HepG2 (cell line): ENCODE measurements around the gene ACOT8. TPM values are rescaled to one million over a fixed set of nuclear protein-coding genes. Genes with fewer than 3 reads are reported as not detected.
A peak's percentile ranks its signal among the peaks of the same experiment; 100 is the strongest.

Experiments used
- BCLAF1 ChIP-seq: fragments of 450-650 bp; IDR thresholded peaks from 2 replicates; pipeline ENCODE4 v1.6.1; 2017; ENCODE audit warnings: mild to moderate bottlenecking
- CEBPG ChIP-seq: IDR thresholded peaks from 2 replicates; pipeline ENCODE4 v1.6.1; 2016
- CEBPZ ChIP-seq: IDR thresholded peaks from 2 replicates; pipeline ENCODE4 v1.6.1; 2012; ENCODE audit warnings: low read length, improper control_type of control experiment
- FOSL1 ChIP-seq: sonication (generic); formaldehyde crosslinking; IDR thresholded peaks from 2 replicates; pipeline ENCODE4 v1.9.0; 2021; ENCODE audit warnings: missing genetic modification reagents, borderline replicate concordance
- HDAC6 ChIP-seq: fragments of 200-600 bp; sonication (generic); IDR thresholded peaks from 2 replicates; pipeline ENCODE4 v1.7.0; 2017; ENCODE audit warnings: mild to moderate bottlenecking, antibody characterized with exemption, low read length, low read depth
- KDM4B ChIP-seq: sonication (generic); formaldehyde crosslinking; IDR thresholded peaks from 2 replicates; pipeline ENCODE4 v1.4.0; 2020; ENCODE audit warnings: missing genetic modification reagents
- NFAT5 ChIP-seq: sonication (generic); formaldehyde crosslinking; IDR thresholded peaks from 2 replicates; pipeline ENCODE4 v1.4.0; 2020; ENCODE audit warnings: missing genetic modification reagents
- RBM39 ChIP-seq: fragments of 200-400 bp; formaldehyde crosslinking; IDR thresholded peaks from one replicate; pipeline ENCODE4 v1.6.1; 2018; ENCODE audit warnings: antibody characterized with exemption, mild to moderate bottlenecking, low read depth, low read length; ENCODE audit not compliant: poor library complexity, severe bottlenecking
- ZNF432 ChIP-seq: sonication (generic); formaldehyde crosslinking; IDR thresholded peaks from 2 replicates; pipeline ENCODE4 v1.5.0; 2020; ENCODE audit warnings: missing genetic modification reagents, mild to moderate bottlenecking, borderline replicate concordance
- ZNF562 ChIP-seq: sonication (generic); formaldehyde crosslinking; IDR thresholded peaks from 2 replicates; pipeline ENCODE4 v1.8.0; 2022; ENCODE audit warnings: missing genetic modification reagents, borderline replicate concordance
- polyA plus RNA-seq, 8 experiments: library from polyadenylated mRNA; depleted of rRNA in 3 of 8; stranded (reverse) in 7 of 8; unstranded in 1 of 8; fragments of >200 nt; fragmentation: Illumina TruSeq in 4 of 8; extraction: Trizol in 4 of 8; gene quantifications; 2 replicates each; pipeline versions ENCODE4 v1.2.1 to v1.2.3, GENCODE V29; 2011 to 2016; ENCODE audit warnings: low read depth in 4 of 8, missing spikeins in 1 of 8, mixed read lengths in 1 of 8; ENCODE audit not compliant: insufficient read depth in 1 of 8
- total RNA-seq, 5 experiments: library from RNA; depleted of rRNA; stranded (reverse); fragments of >200 nt; fragmentation: Illumina TruSeq; extraction: Trizol; gene quantifications; 2 replicates each; pipeline ENCODE4 v1.2.3, GENCODE V29; 2016; ENCODE audit warnings: low read depth in 1 of 5
- TF ChIP-seq, protein P1 (sequence below): sonication (generic); formaldehyde crosslinking; IDR thresholded peaks from 2 replicates; pipeline ENCODE4 v1.4.0; 2020; ENCODE audit warnings: missing genetic modification reagents, borderline replicate concordance

ACOT8 gene
- total and polyA plus RNA-seq, 2 of the 13 experiments (the other 11 are each of a cell fraction or from before 2014, with no cell fraction given), result 31.4 to 45.5 TPM

DNA sequence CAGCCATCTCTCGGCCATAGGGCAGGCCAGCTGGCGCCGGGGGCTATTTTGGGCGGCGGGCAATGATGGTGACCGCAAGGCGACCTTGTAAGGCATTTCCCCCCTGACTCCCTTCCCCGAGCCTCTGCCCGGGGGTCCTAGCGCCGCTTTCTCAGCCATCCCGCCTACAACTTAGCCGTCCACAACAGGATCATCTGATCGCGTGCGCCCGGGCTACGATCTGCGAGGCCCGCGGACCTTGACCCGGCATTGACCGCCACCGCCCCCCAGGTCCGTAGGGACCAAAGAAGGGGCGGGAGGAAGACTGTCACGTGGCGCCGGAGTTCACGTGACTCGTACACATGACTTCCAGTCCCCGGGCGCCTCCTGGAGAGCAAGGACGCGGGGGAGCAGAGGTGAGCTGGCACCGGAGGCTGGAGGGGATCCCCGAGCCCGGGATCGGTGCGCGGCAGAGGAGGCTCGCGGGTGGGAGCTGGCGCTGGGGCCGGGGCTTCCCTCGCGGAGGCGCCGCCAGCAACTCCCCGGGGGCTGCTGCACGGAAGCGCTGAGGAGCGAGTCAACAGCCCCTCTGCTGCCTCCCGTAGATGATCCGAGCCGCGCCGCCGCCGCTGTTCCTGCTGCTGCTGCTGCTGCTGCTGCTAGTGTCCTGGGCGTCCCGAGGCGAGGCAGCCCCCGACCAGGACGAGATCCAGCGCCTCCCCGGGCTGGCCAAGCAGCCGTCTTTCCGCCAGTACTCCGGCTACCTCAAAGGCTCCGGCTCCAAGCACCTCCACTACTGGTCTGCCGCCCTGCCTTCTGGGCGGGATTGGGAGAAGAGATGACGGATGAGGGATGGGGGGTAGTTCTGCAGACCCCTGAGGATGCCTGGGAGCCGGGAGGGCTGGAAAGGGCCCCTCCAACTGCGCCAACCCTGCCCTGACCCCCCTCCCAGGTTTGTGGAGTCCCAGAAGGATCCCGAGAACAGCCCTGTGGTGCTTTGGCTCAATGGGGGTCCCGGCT lies 34.1 kb upstream of the ACOT8 start, which contains the start of the genes CTSA and NEURL2 (continued):
- TF ChIP-seq CEBPZ, result no peak
- peak; percentile 23 for TF ChIP-seq FOSL1
- peak; percentile 76 for TF ChIP-seq CEBPG
- TF ChIP-seq NFAT5 (CRISPR knock-in tag), result peak; percentile 98
- 0 out of 2 replicates have a peak, but pooled peaks have one; percentile 71 for TF ChIP-seq ZNF562 (CRISPR knock-in tag)
- TF ChIP-seq BCLAF1, result no peak
- no peak; the same call in none of the 2 replicates for TF ChIP-seq ZNF432 (CRISPR knock-in tag)
- peak; percentile 91 for TF ChIP-seq RBM39
- peak; percentile 99 for TF ChIP-seq KDM4B
- TF ChIP-seq, protein P1, sequence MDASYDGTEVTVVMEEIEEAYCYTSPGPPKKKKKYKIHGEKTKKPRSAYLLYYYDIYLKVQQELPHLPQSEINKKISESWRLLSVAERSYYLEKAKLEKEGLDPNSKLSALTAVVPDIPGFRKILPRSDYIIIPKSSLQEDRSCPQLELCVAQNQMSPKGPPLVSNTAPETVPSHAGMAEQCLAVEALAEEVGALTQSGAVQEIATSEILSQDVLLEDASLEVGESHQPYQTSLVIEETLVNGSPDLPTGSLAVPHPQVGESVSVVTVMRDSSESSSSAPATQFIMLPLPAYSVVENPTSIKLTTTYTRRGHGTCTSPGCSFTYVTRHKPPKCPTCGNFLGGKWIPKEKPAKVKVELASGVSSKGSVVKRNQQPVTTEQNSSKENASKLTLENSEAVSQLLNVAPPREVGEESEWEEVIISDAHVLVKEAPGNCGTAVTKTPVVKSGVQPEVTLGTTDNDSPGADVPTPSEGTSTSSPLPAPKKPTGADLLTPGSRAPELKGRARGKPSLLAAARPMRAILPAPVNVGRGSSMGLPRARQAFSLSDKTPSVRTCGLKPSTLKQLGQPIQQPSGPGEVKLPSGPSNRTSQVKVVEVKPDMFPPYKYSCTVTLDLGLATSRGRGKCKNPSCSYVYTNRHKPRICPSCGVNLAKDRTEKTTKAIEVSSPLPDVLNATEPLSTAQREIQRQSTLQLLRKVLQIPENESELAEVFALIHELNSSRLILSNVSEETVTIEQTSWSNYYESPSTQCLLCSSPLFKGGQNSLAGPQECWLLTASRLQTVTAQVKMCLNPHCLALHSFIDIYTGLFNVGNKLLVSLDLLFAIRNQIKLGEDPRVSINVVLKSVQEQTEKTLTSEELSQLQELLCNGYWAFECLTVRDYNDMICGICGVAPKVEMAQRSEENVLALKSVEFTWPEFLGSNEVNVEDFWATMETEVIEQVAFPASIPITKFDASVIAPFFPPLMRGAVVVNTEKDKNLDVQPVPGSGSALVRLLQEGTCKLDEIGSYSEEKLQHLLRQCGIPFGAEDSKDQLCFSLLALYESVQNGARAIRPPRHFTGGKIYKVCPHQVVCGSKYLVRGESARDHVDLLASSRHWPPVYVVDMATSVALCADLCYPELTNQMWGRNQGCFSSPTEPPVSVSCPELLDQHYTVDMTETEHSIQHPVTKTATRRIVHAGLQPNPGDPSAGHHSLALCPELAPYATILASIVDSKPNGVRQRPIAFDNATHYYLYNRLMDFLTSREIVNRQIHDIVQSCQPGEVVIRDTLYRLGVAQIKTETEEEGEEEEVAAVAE, result peak; percentile 97
- TF ChIP-seq HDAC6, result no peak
